ENCODE results near the gene SMG6. TPM values are rescaled to one million over a fixed set of nuclear protein-coding genes. Genes with fewer than 3 reads are reported as not detected.

Gene SMG6
- 26.0 and 28.2 TPM in 2 replicates for total RNA-seq

GRCh38 chr17:2303204-2304188 is at the start of gene SMG6, which contains the start of gene SRR:
TSS of gene SMG6 (minus strand) at chr17:2303785. CDS start at chr17:2303720, 65 bp downstream.
TSS of gene SRR (plus strand) at chr17:2303950. CDS start at chr17:2315561, 11,611 bp downstream.

GRCh38 chr17:2336852-2337543 is 33.4 kb upstream of the SMG6 start, which contains the start of gene SGSM2:
TSS of gene SGSM2 (plus strand) at chr17:2337501. CDS start at chr17:2337689, 188 bp downstream.

GRCh38 chr17:2336215-2336851 is 32.7 kb upstream of the SMG6 start, which contains the start of gene TSR1:
TSS of gene TSR1 (minus strand) at chr17:2336457. CDS start at chr17:2336427, 30 bp downstream.

GRCh38 chr17:2054512-2055291 is 248.9 kb downstream of the SMG6 start, which contains the start of gene HIC1:
TSS of gene HIC1 (plus strand) at chr17:2055103. CDS start at chr17:2056691, 1,588 bp downstream.

GRCh38 chr17:2041561-2042389 is 261.8 kb downstream of the SMG6 start, which contains the start of gene OVCA2:
TSS of gene OVCA2 (plus strand) at chr17:2042022. CDS start at chr17:2042048, 26 bp downstream.

GRCh38 chr17:2029911-2030778 is 273.4 kb downstream of the SMG6 start, which contains the start of gene DPH1:
TSS of gene DPH1 (plus strand) at chr17:2030153. CDS start at chr17:2030170, 17 bp downstream.

GRCh38 chr17:2025220-2025621 is 278.4 kb downstream of the SMG6 start, which contains the start of gene RTN4RL1:
TSS of gene RTN4RL1 (minus strand) at chr17:2025334. CDS start at chr17:2024865, 469 bp downstream.

Small RNA genes within 50 kb of the gene (small RNA-seq; reads per million reads assigned to genes)
- gene AC090617.6 (not detected), gene AC090617.7 (not detected), gene AC090617.8 (not detected), gene AC090617.9 (not detected), gene MIR132 (3.0 reads per million, percentile 65 among the genes with 10 or more reads in this experiment), gene MIR212 (1.1 reads per million, percentile 24 among the genes with 10 or more reads in this experiment), gene OVCA2 (not detected), gene RN7SL624P (not detected), gene SNORD91A (36.9 reads per million, percentile 97 among the genes with 10 or more reads in this experiment), gene SNORD91B (14.2 reads per million, percentile 94 among the genes with 10 or more reads in this experiment)

Other genes with a start within 250 kb of the SMG6 start
- 26.8 and 33.6 TPM in 2 replicates for gene HIC1, start 248.7 kb downstream of the SMG6 start, total RNA-seq
- gene SRR, start 165 bp upstream of the SMG6 start, total RNA-seq, result 15.7 and 17.4 TPM in 2 replicates
- 66.4 TPM in 2 replicates for gene TSR1, start 32.7 kb upstream of the SMG6 start, total RNA-seq
- 25.4 and 35.8 TPM in 2 replicates for gene SGSM2, start 33.7 kb upstream of the SMG6 start, total RNA-seq
- 7.3 and 8.6 TPM in 2 replicates for gene MNT, start 97.3 kb upstream of the SMG6 start, total RNA-seq
- gene METTL16, start 208.1 kb upstream of the SMG6 start, total RNA-seq, result 27.7 TPM in 2 replicates

All from thoracic aorta endothelial cell (primary cell).